Loucy (cell line): ENCODE results near the gene NHSL2.

Experiments
- EZH2phosphoT487 ChIP-seq: fragments of 200-600 bp; IDR thresholded peaks from 2 replicates; pipeline ENCODE4 v1.6.1; 2018; ENCODE audit warnings: antibody characterized with exemption, mild to moderate bottlenecking, moderate library complexity, borderline replicate concordance
- TF ChIP-seq, protein P1 (sequence below): fragments of 200-600 bp; sonication (generic); conservative IDR thresholded peaks from 2 replicates; pipeline ENCODE4 v1.5.1; 2014; ENCODE audit warnings: mild to moderate bottlenecking, antibody characterized with exemption, low read length

DNA sequence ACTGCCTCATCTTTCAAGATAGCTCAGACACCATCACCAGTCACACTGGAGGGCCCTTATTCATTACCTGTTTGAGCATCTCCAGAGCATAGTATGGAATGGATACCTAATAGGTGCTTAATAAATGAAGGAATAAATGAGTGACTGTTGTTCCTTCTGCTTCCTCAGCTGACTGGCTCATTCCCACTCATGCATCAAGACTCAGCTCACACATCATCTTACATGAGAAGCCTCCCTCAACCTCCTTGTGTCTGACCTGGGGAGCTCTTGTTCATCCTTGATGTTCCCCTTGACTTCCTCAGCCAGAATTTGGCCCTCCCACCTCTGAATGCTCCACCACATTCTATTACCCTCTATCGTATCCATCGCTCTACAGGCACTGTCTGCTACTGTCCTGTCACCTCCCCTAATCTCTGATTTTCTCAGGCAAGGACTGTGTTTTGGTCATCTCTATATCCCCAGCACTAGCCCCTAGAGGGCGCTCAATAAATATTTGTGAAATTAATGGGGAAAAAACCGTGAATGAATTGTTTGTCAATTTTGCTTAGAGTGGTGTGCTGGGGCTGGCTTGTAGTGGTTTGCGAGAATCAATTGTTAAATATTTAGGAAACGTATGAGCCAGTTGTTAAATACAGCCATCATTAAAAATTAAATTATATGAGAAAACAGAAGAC is 88.3 kb downstream of the NHSL2 start:
- TF ChIP-seq, protein P1, sequence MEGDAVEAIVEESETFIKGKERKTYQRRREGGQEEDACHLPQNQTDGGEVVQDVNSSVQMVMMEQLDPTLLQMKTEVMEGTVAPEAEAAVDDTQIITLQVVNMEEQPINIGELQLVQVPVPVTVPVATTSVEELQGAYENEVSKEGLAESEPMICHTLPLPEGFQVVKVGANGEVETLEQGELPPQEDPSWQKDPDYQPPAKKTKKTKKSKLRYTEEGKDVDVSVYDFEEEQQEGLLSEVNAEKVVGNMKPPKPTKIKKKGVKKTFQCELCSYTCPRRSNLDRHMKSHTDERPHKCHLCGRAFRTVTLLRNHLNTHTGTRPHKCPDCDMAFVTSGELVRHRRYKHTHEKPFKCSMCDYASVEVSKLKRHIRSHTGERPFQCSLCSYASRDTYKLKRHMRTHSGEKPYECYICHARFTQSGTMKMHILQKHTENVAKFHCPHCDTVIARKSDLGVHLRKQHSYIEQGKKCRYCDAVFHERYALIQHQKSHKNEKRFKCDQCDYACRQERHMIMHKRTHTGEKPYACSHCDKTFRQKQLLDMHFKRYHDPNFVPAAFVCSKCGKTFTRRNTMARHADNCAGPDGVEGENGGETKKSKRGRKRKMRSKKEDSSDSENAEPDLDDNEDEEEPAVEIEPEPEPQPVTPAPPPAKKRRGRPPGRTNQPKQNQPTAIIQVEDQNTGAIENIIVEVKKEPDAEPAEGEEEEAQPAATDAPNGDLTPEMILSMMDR = peak; percentile 68
- no peak for TF ChIP-seq EZH2phosphoT487
